Brain pericyte (primary cell): ENCODE results near the gene ZNF124.
"Not testable (repeated sequence)": the region's sequence is repeated elsewhere in the genome, so short reads cannot be mapped to it uniquely, and the experiment has no call there.

Experiments
- DNase-seq: peaks from one replicate; pipeline ENCODE4 v3.0.0-alpha.2; 2012; ENCODE audit warnings: low read depth, low spot score

The ZNF124 gene

GRCh38 chr1:247171875-247172563 is at the start of gene ZNF124:
Gene ZNF124, minus strand, starts transcription at chr1:247172020. Its CDS starts 143 bp downstream, at chr1:247171877.
- DNase-seq, result not testable (repeated sequence)

GRCh38 chr1:247220280-247220679 is 48.5 kb upstream of the ZNF124 start:
- not testable (repeated sequence) for DNase-seq

GRCh38 chr1:247218121-247218651 is 46.4 kb upstream of the ZNF124 start:
- DNase-seq, result no peak

GRCh38 chr1:247216261-247216660 is 44.4 kb upstream of the ZNF124 start:
- no peak for DNase-seq

- no peak for DNase-seq
These were observed 41.1 kb upstream of the ZNF124 start for GRCh38 chr1:247212627-247213617.

- DNase-seq, result no peak
These were observed 40.2 kb upstream of the ZNF124 start for GRCh38 chr1:247212012-247212411.

GRCh38 chr1:247211339-247211738 is 39.5 kb upstream of the ZNF124 start:
- DNase-seq, result no peak

GRCh38 chr1:247210376-247211117 is 38.7 kb upstream of the ZNF124 start:
- DNase-seq, result peak; percentile 48

- DNase-seq, result no peak
These were observed 38.2 kb upstream of the ZNF124 start for GRCh38 chr1:247210062-247210375.

- DNase-seq, result no peak
These were observed 37.6 kb upstream of the ZNF124 start for GRCh38 chr1:247209396-247209795.

GRCh38 chr1:247204177-247204647 is 32.4 kb upstream of the ZNF124 start:
- DNase-seq, result no peak

- no peak for DNase-seq
These were observed 27.0 kb upstream of the ZNF124 start for GRCh38 chr1:247198781-247199180.

- DNase-seq, result no peak
These were observed 22.1 kb upstream of the ZNF124 start for GRCh38 chr1:247193958-247194357.

GRCh38 chr1:247189981-247190798 is 18.4 kb upstream of the ZNF124 start:
- no peak for DNase-seq

- no peak for DNase-seq
These were observed 13.8 kb upstream of the ZNF124 start for GRCh38 chr1:247185667-247186066.

GRCh38 chr1:247184254-247184653 is 12.4 kb upstream of the ZNF124 start:
- DNase-seq, result no peak

- DNase-seq, result no peak
These were observed 11.2 kb upstream of the ZNF124 start for GRCh38 chr1:247182994-247183393.

GRCh38 chr1:247180581-247180980 is 8.8 kb upstream of the ZNF124 start:
- no peak for DNase-seq

GRCh38 chr1:247177755-247178154 is 5.9 kb upstream of the ZNF124 start:
- DNase-seq, result no peak

- no peak for DNase-seq
These were observed 3.6 kb upstream of the ZNF124 start for GRCh38 chr1:247175458-247175857.

GRCh38 chr1:247173431-247173830 is 1.6 kb upstream of the ZNF124 start:
- no peak for DNase-seq
